ENCODE data around the gene FGD3.

The FGD3 gene

GRCh38 chr9:93059011-93059714 lies 111.8 kb downstream of the FGD3 start:
- no peak for DNase-seq (ENCODE audit: low read depth, low spot score)
- TF ChIP-seq FOXP2 (optimal IDR thresholded peaks at IDR 0.05; ENCODE audit: control extremely low read depth, extremely low read length, insufficient read depth) (no peak), EZH2 (IDR thresholded peaks at IDR 0.05) (no peak), POLR2AphosphoS5 (IDR thresholded peaks at IDR 0.05; ENCODE audit: borderline replicate concordance, low read depth, low read length) (no peak)
- no peaks in the 10 kb centered on the region for H3K36me3 ChIP-seq (ENCODE audit: insufficient read depth, low read length)
- no peak overlapping the region for H3K9ac ChIP-seq (ENCODE audit: insufficient read length)
- H3K27ac ChIP-seq: no peak overlapping the region
- H3K9me3 ChIP-seq (ENCODE audit: low read depth, low read length): no peaks in the 10 kb centered on the region
- H3K4me3 ChIP-seq: no peak overlapping the region

GRCh38 chr9:93059715-93060578 lies 112.6 kb downstream of the FGD3 start:
- Histone ChIP-seq H3K27ac (no peak overlapping the region), H3K9me3 (ENCODE audit: low read depth, low read length) (no peaks in the 10 kb centered on the region), H3K9ac (ENCODE audit: insufficient read length) (no peak overlapping the region), H3K36me3 (ENCODE audit: insufficient read depth, low read length) (no peaks in the 10 kb centered on the region), H3K4me3 (no peak overlapping the region)
- TF ChIP-seq POLR2AphosphoS5 (IDR thresholded peaks at IDR 0.05; ENCODE audit: borderline replicate concordance, low read depth, low read length) (no peak), FOXP2 (optimal IDR thresholded peaks at IDR 0.05; ENCODE audit: control extremely low read depth, extremely low read length, insufficient read depth) (no peak)
- DNase-seq (ENCODE audit: low read depth, low spot score): no peak

GRCh38 chr9:93060746-93061259 lies 113.5 kb downstream of the FGD3 start:
- Histone ChIP-seq H3K4me3 (no peak overlapping the region), H3K9ac (ENCODE audit: insufficient read length) (no peak overlapping the region), H3K27ac (no peak overlapping the region), H3K9me3 (ENCODE audit: low read depth, low read length) (no peaks in the 10 kb centered on the region), H3K36me3 (ENCODE audit: insufficient read depth, low read length) (no peaks in the 10 kb centered on the region)
- TF ChIP-seq EZH2 (IDR thresholded peaks at IDR 0.05) (no peak), FOXP2 (optimal IDR thresholded peaks at IDR 0.05; ENCODE audit: control extremely low read depth, extremely low read length, insufficient read depth) (no peak), POLR2AphosphoS5 (IDR thresholded peaks at IDR 0.05; ENCODE audit: borderline replicate concordance, low read depth, low read length) (no peak)
- no peak for DNase-seq (ENCODE audit: low read depth, low spot score)

- H3K27ac ChIP-seq: no peak overlapping the region
Observed at GRCh38 chr9:93061260-93061751, 114.0 kb downstream of the FGD3 start.

GRCh38 chr9:93061791-93062763 lies 114.8 kb downstream of the FGD3 start:
- Histone ChIP-seq H3K36me3 (ENCODE audit: insufficient read depth, low read length) (no peaks in the 10 kb centered on the region), H3K4me3 (no peak overlapping the region), H3K27ac (no peak overlapping the region), H3K9me3 (ENCODE audit: low read depth, low read length) (no peaks in the 10 kb centered on the region), H3K9ac (ENCODE audit: insufficient read length) (no peak overlapping the region)
- TF ChIP-seq POLR2AphosphoS5 (IDR thresholded peaks at IDR 0.05; ENCODE audit: borderline replicate concordance, low read depth, low read length) (no peak), EZH2 (IDR thresholded peaks at IDR 0.05) (no peak), FOXP2 (optimal IDR thresholded peaks at IDR 0.05; ENCODE audit: control extremely low read depth, extremely low read length, insufficient read depth) (no peak)
- DNase-seq (ENCODE audit: low read depth, low spot score): no peak

More at GRCh38 chr9:93061260-93061751, 114.0 kb downstream of the FGD3 start:
- Histone ChIP-seq H3K9me3 (ENCODE audit: low read depth, low read length) (no peaks in the 10 kb centered on the region), H3K36me3 (ENCODE audit: insufficient read depth, low read length) (no peaks in the 10 kb centered on the region), H3K4me3 (no peak overlapping the region), H3K9ac (ENCODE audit: insufficient read length) (no peak overlapping the region)
- DNase-seq (ENCODE audit: low read depth, low spot score): no peak
- TF ChIP-seq POLR2AphosphoS5 (IDR thresholded peaks at IDR 0.05; ENCODE audit: borderline replicate concordance, low read depth, low read length) (no peak), FOXP2 (optimal IDR thresholded peaks at IDR 0.05; ENCODE audit: control extremely low read depth, extremely low read length, insufficient read depth) (no peak), EZH2 (IDR thresholded peaks at IDR 0.05) (no peak)

GRCh38 chr9:93064392-93065134 lies 117.2 kb downstream of the FGD3 start:
- no peak for DNase-seq (ENCODE audit: low read depth, low spot score)

GRCh38 chr9:93065135-93065720 lies 117.9 kb downstream of the FGD3 start:
- DNase-seq (ENCODE audit: low read depth, low spot score): no peak
- no peaks in the 10 kb centered on the region for H3K9me3 ChIP-seq (ENCODE audit: low read depth, low read length)
- H3K27ac ChIP-seq: no peak overlapping the region
- no peak for TF ChIP-seq FOXP2 (optimal IDR thresholded peaks at IDR 0.05; ENCODE audit: control extremely low read depth, extremely low read length, insufficient read depth)
- no peak for TF ChIP-seq EZH2 (IDR thresholded peaks at IDR 0.05)
- TF ChIP-seq POLR2AphosphoS5 (IDR thresholded peaks at IDR 0.05; ENCODE audit: borderline replicate concordance, low read depth, low read length): no peak
- no peaks in the 10 kb centered on the region for H3K36me3 ChIP-seq (ENCODE audit: insufficient read depth, low read length)
- no peak overlapping the region for H3K4me3 ChIP-seq
- H3K9ac ChIP-seq (ENCODE audit: insufficient read length): no peak overlapping the region

More at GRCh38 chr9:93064392-93065134, 117.2 kb downstream of the FGD3 start:
- Histone ChIP-seq H3K36me3 (ENCODE audit: insufficient read depth, low read length) (no peaks in the 10 kb centered on the region), H3K27ac (no peak overlapping the region), H3K9me3 (ENCODE audit: low read depth, low read length) (no peaks in the 10 kb centered on the region), H3K4me3 (no peak overlapping the region), H3K9ac (ENCODE audit: insufficient read length) (no peak overlapping the region)
- no peak for TF ChIP-seq EZH2 (IDR thresholded peaks at IDR 0.05)
- no peak for TF ChIP-seq FOXP2 (optimal IDR thresholded peaks at IDR 0.05; ENCODE audit: control extremely low read depth, extremely low read length, insufficient read depth)
- no peak for TF ChIP-seq POLR2AphosphoS5 (IDR thresholded peaks at IDR 0.05; ENCODE audit: borderline replicate concordance, low read depth, low read length)
